Peyer's patch (tissue), 4 donors: ENCODE data around the gene SHB.

Source experiments
- POLR2A ChIP-seq, 2 donors: fragments of 450-650 bp; IDR thresholded peaks; one replicate each; pipeline ENCODE4 v1.5.1; 2017; ENCODE audit warnings: antibody characterized with exemption in 2 of 2, mild to moderate bottlenecking in 2 of 2, moderate library complexity in 2 of 2
- TF ChIP-seq, protein P1 (sequence below), 6 experiments: fragments of 450-650 bp in 4 of 6; fragments of 200-600 bp in 2 of 6; sonication (generic) in 1 of 6; IDR thresholded peaks; one replicate each; pipeline ENCODE4 v1.5.1; 2017 to 2019; ENCODE audit warnings: antibody characterized with exemption in 6 of 6, mild to moderate bottlenecking in 3 of 6, moderate library complexity in 1 of 6

DNA sequence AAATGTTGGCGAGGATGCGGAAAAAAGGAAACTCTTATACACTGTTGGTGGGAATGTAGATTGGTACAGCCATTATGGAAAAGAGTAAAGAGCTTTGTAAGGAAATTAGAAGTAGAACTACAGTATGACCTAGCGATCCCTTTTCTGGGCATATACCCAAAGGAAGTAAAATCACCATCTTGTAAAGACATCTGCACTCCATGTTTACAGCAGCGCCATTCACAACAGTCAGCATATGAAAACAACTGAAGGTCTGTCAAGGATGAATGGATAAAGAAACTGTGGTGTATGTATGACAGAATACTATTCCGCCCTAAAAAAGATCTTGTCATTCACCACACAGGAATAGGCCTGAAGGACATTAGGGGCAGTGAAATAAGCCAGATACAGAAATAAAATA, 137.4 kb downstream of the SHB start:
- no peak for TF ChIP-seq POLR2A (IDR thresholded peaks at IDR 0.05)
- TF ChIP-seq, protein P1, sequence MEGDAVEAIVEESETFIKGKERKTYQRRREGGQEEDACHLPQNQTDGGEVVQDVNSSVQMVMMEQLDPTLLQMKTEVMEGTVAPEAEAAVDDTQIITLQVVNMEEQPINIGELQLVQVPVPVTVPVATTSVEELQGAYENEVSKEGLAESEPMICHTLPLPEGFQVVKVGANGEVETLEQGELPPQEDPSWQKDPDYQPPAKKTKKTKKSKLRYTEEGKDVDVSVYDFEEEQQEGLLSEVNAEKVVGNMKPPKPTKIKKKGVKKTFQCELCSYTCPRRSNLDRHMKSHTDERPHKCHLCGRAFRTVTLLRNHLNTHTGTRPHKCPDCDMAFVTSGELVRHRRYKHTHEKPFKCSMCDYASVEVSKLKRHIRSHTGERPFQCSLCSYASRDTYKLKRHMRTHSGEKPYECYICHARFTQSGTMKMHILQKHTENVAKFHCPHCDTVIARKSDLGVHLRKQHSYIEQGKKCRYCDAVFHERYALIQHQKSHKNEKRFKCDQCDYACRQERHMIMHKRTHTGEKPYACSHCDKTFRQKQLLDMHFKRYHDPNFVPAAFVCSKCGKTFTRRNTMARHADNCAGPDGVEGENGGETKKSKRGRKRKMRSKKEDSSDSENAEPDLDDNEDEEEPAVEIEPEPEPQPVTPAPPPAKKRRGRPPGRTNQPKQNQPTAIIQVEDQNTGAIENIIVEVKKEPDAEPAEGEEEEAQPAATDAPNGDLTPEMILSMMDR (IDR thresholded peaks at IDR 0.05): no peak
